PC-9 (cell line): ENCODE results near the gene TSHZ2. TPM values are rescaled to one million over a fixed set of nuclear protein-coding genes. Genes with fewer than 3 reads are reported as not detected.
"Not testable (repeated sequence)": the region's sequence is repeated elsewhere in the genome, so short reads cannot be mapped to it uniquely, and the experiment has no call there.

Experiments used
- BruUV-seq: library from RNA; stranded (reverse); fragments of 400-500 nt; replicated peaks from 2 replicates; lab custom pipeline; 2021; lab: Mats Ljungman, UMichigan
- CTCF ChIA-PET: fragments of 300-600 bp; sonication (Branson Sonifier 250); formaldehyde crosslinking; loops from one replicate; lab custom pipeline; 2022; ENCODE audit warnings: antibody characterized with exemption; lab: Charles Lee
- POLR2A ChIA-PET: fragments of 300-600 bp; sonication (Branson Sonifier 250); formaldehyde crosslinking; loops from one replicate; lab custom pipeline; 2022; ENCODE audit warnings: antibody characterized with exemption; ENCODE audit not compliant: unreplicated experiment; lab: Charles Lee
- DNase-seq, 2 experiments: peaks; one replicate each; pipeline versions ENCODE4 v3.0.0 to v3.0.0-alpha.2; 2015 to 2022; ENCODE audit warnings: mixed read lengths in 1 of 2
- H2AFZ ChIP-seq: fragments of 200-600 bp; sonication (generic); 2 replicates; pipeline ENCODE4 v1.8.1; 2017; ENCODE audit warnings: antibody characterized with exemption
- H3F3A ChIP-seq: fragments of 200-600 bp; sonication (generic); 2 replicates; pipeline ENCODE4 v1.8.1; 2017; ENCODE audit warnings: antibody characterized with exemption, mild to moderate bottlenecking, low read depth; ENCODE audit not compliant: insufficient read depth
- H3K27ac ChIP-seq: fragments of 200-600 bp; sonication (generic); 2 replicates; pipeline ENCODE4 v1.6.1; 2016; ENCODE audit warnings: mixed run types
- H3K27me3 ChIP-seq: fragments of 200-600 bp; sonication (generic); 2 replicates; pipeline ENCODE4 v1.6.1; 2016; ENCODE audit warnings: low read depth, mixed run types; ENCODE audit not compliant: insufficient read depth
- H3K36me3 ChIP-seq: fragments of 200-600 bp; sonication (generic); 2 replicates; pipeline ENCODE4 v1.6.1; 2016; ENCODE audit warnings: low read depth, mixed run types
- H3K4me1 ChIP-seq: fragments of 200-600 bp; sonication (generic); replicated peaks from 2 replicates; pipeline ENCODE4 v1.6.1; 2016; ENCODE audit warnings: mixed run types; ENCODE audit not compliant: insufficient read depth
- H3K4me2 ChIP-seq: fragments of 200-600 bp; sonication (generic); 2 replicates; pipeline ENCODE4 v1.6.1; 2017; ENCODE audit warnings: mixed run types
- H3K4me3 ChIP-seq: fragments of 200-600 bp; sonication (generic); 2 replicates; pipeline ENCODE4 v1.6.1; 2016; ENCODE audit warnings: mixed run types
- H3K79me2 ChIP-seq: fragments of 200-600 bp; sonication (generic); 2 replicates; pipeline ENCODE4 v1.6.1; 2017; ENCODE audit warnings: low read depth, mixed run types
- H3K9me2 ChIP-seq: fragments of 200-600 bp; sonication (generic); 2 replicates; pipeline ENCODE4 v1.8.1; 2017; ENCODE audit warnings: mild to moderate bottlenecking; ENCODE audit not compliant: insufficient read depth
- H3K9me3 ChIP-seq: fragments of 200-600 bp; sonication (generic); 2 replicates; pipeline ENCODE4 v1.8.1; 2016; ENCODE audit warnings: low read depth; ENCODE audit not compliant: insufficient read depth
- H4K20me1 ChIP-seq: fragments of 200-600 bp; sonication (generic); 2 replicates; pipeline ENCODE4 v1.8.1; 2017; ENCODE audit not compliant: insufficient read depth
- CTCF ChIP-seq: fragments of 200-600 bp; sonication (generic); conservative IDR thresholded peaks from 2 replicates; pipeline ENCODE4 v1.6.1; 2017; ENCODE audit warnings: mixed run types, antibody characterized with exemption, mild to moderate bottlenecking, moderate library complexity
- EZH2 ChIP-seq: fragments of 200-600 bp; sonication (generic); IDR thresholded peaks from 2 replicates; pipeline ENCODE4 v1.8.0; 2017; ENCODE audit warnings: antibody characterized with exemption, low read depth
- intact Hi-C: fragments of 100-400 bp; cut with micrococcal nuclease; formaldehyde crosslinking; loops from one replicate; pipeline ENCODE4 v1.10.0; 2022; ENCODE audit not compliant: unreplicated experiment
- total RNA-seq: library from RNA; stranded (reverse); gene quantifications from 2 replicates; pipeline ENCODE4 v1.2.3, GENCODE V29; 2021

TSHZ2 gene
- total RNA-seq, 1 experiment from 2014 or later, result not detected

- H3K9me2 ChIP-seq, result no peaks in the 10 kb centered on the region
- peaks cover 45% of the 10 kb centered on the region for H3K27me3 ChIP-seq
- ChIA-PET CTCF (interaction anchor here (0.7 kb wide), 1 partner anchor 528 kb away, joined by 5 read pairs; no protein-coding TSS in a partner anchor), POLR2A (no interaction called here)
- DNase-seq, result no peak
- no peaks in the 10 kb centered on the region for H4K20me1 ChIP-seq
- no TSS peak for BruUV-seq
- H3K9me3 ChIP-seq, result no peaks in the 10 kb centered on the region
- H3K4me3 ChIP-seq, result no peak overlapping the region
- H3K36me3 ChIP-seq, result no peaks in the 10 kb centered on the region
- no peaks in the 10 kb centered on the region for H3K4me1 ChIP-seq
- no peaks in the 10 kb centered on the region for H3K79me2 ChIP-seq
- no peaks in the 10 kb centered on the region for H3F3A ChIP-seq
- no peak overlapping the region for H3K27ac ChIP-seq
- H3K4me2 ChIP-seq, result no peak overlapping the region
- H2AFZ ChIP-seq, result no peak overlapping the region
- intact Hi-C loops, result loop anchor here (2.0 kb wide), 1 partner anchor 529 kb away; no protein-coding TSS in a partner anchor
- TF ChIP-seq CTCF, result no peak
- no peak for TF ChIP-seq EZH2
These were observed 439.7 kb downstream of the TSHZ2 start for GRCh38 chr20:53411891-53412290.

GRCh38 chr20:53412577-53413185 lies 440.5 kb downstream of the TSHZ2 start:
- H3K27ac ChIP-seq, result no peak overlapping the region
- DNase-seq, result no peak
- no peak overlapping the region for H2AFZ ChIP-seq
- H3K27me3 ChIP-seq, result peaks cover 45% of the 10 kb centered on the region
- TF ChIP-seq CTCF, result no peak
- no peak for TF ChIP-seq EZH2
- no peaks in the 10 kb centered on the region for H3K36me3 ChIP-seq
- BruUV-seq, result no TSS peak
- CTCF ChIA-PET, result no interaction called here
- intact Hi-C loops, result loop anchor here (2.0 kb wide), 1 partner anchor 528 kb away; no protein-coding TSS in a partner anchor
- no peaks in the 10 kb centered on the region for H3K9me3 ChIP-seq
- no peaks in the 10 kb centered on the region for H3F3A ChIP-seq
- H3K4me1 ChIP-seq, result no peaks in the 10 kb centered on the region
- peak overlapping the region; percentile 44 for H3K4me2 ChIP-seq
- no peaks in the 10 kb centered on the region for H4K20me1 ChIP-seq
- POLR2A ChIA-PET, result no interaction called here
- H3K4me3 ChIP-seq, result no peak overlapping the region
- no peaks in the 10 kb centered on the region for H3K79me2 ChIP-seq
- H3K9me2 ChIP-seq, result no peaks in the 10 kb centered on the region

DNA sequence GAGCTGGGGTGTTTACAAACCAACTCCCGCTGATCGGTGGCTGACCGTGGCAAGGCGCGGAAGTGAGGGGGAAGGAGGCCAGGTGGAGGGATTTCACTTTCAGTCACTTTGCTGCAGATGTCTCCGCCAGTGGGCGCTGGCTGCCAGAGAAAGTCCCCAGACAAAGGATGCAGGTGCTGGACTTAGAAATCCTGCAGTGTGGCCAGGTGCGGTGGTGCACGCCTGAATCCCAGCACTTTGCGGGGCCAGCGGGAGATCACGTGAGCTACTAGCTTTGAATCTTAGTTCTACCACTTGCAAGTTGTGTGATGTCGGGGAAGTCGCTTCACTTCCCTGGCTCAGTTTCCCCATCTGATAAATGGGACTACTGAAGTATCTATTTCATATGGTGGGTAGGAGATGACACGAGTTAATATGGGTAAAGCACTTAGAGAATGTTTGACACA lies 441.1 kb downstream of the TSHZ2 start:
- Histone ChIP-seq H2AFZ (no peak overlapping the region), H3K4me3 (no peak overlapping the region), H3K79me2 (no peaks in the 10 kb centered on the region), H3K9me2 (no peaks in the 10 kb centered on the region), H4K20me1 (no peaks in the 10 kb centered on the region), H3K36me3 (no peaks in the 10 kb centered on the region), H3K9me3 (no peaks in the 10 kb centered on the region), H3K27me3 (peaks cover 45% of the 10 kb centered on the region), H3K4me2 (peak overlapping the region; percentile 44), H3K27ac (no peak overlapping the region), H3F3A (no peaks in the 10 kb centered on the region), H3K4me1 (no peaks in the 10 kb centered on the region)
- TF ChIP-seq EZH2 (no peak), CTCF (peak; percentile 52)
- DNase-seq, result peak; percentile 52 to 63
- intact Hi-C loops, result loop anchor here (2.0 kb wide), 1 partner anchor 528 kb away; no protein-coding TSS in a partner anchor
- ChIA-PET CTCF (no interaction called here), POLR2A (no interaction called here)
- no TSS peak for BruUV-seq

- H3K4me2 ChIP-seq, H3K9me3 ChIP-seq, H3F3A ChIP-seq, H3K4me1 ChIP-seq, CTCF ChIA-PET, H3K79me2 ChIP-seq, H3K36me3 ChIP-seq, H3K9me2 ChIP-seq, BruUV-seq, H3K27ac ChIP-seq, H3K4me3 ChIP-seq, POLR2A ChIA-PET, H2AFZ ChIP-seq, H4K20me1 ChIP-seq, DNase-seq: not testable (repeated sequence)
- H3K27me3 ChIP-seq, result peaks cover 45% of the 10 kb centered on the region
- intact Hi-C loops, result loop anchor here (2.0 kb wide), 1 partner anchor 527 kb away; no protein-coding TSS in a partner anchor
These were observed 441.7 kb downstream of the TSHZ2 start for GRCh38 chr20:53413845-53414244.
